Subcutaneous preadipocyte (primary cell): ENCODE results near the gene IL22RA2. TPM values are rescaled to one million over a fixed set of nuclear protein-coding genes. Genes with fewer than 3 reads are reported as not detected.

Experiments used
- total RNA-seq: library from RNA; depleted of rRNA; stranded (reverse); fragments of >200 nt; gene quantifications from 2 replicates; pipeline ENCODE4 v1.2.3, GENCODE V29; 2012

The IL22RA2 gene
- total RNA-seq, result not detected in 2 replicates

DNA sequence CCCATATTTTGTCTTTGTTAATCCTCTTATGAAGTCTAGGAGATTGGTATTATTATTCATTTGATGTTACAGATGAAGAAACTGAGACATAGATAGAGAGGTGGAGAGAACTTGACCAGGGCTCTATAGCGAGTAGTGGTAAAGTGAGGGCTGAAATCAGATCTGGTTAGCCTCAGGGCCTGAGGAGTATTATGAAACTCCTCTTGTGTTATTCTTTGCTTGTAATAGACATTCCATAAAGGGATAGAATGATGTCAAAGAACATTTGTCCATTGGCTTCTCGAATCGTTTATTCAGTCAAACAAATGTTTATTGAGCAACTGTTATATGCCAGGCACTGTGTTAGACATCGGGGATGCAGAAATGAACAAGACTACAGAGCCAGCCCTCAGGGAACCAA lies at the start of gene IL22RA2:
IL22RA2 (minus strand) TSS at position 144 of the 400 bp plus-strand sequence. CDS start 11,895 bp downstream, outside the sequence.

DNA sequence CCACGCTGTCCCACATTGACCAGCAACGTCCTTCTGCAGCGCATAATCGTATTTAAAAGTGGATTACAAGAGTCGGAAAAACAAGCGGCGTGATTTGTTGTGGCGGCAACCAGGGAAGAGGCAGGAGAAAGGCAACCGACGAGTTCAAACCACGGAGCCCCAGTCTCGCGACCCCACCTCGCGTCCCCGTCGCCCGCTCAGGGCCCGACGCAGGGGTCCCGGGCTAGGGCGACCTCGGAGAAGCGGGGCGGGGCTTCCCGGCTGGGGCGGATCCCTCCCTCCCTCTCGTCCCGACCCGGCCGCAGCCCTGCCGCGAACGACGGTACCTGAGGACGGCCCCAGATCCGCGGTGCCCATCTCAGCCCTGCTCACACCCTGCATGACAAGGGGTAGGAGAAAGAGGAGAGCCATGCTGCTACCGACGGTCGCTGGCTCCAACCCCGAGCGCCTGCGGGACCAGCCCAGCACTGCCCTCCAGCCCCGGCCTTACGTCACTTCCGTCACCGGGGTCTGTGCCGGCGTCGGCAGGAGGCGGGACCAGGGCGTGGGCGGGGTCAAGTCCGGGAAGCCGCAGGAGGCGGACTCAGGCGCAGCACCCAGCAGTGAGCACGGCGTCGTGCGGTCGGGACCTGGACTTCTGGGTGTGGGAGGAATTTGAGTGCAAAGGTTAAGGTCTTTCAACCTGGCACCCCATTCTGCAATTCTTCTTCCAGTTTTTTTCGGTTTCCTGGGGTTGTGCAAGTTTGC lies 45.6 kb upstream of the IL22RA2 start, which contains the start of gene IFNGR1:
IFNGR1 (minus strand) TSS at position 469 of the 747 bp plus-strand sequence; CDS start at position 411, 58 bp downstream.

Other genes starting within 250 kb of the IL22RA2 start
- 0.20 and 0.37 TPM in 2 replicates for gene IL20RA, start 128.7 kb downstream of the IL22RA2 start, total RNA-seq
- gene IFNGR1, start 45.7 kb upstream of the IL22RA2 start, total RNA-seq, result 33.2 and 52.9 TPM in 2 replicates